A549 (cell line): ENCODE results near the gene NUDCD3. TPM values are rescaled to one million over a fixed set of nuclear protein-coding genes. Genes with fewer than 3 reads are reported as not detected.

Source experiments
- ATAC-seq, 2 experiments: fragments of 200-7000 bp in 1 of 2; fragments of >200 bp in 1 of 2; cut with Nextera tagmentation in 1 of 2; cut with Tn5 transposase in 1 of 2; 3 replicates each; pipeline versions ENCODE4 v1.8.0 to v1.9.1; 2018 to 2020; ENCODE audit warnings: mild to moderate bottlenecking in 1 of 2, moderate library complexity in 1 of 2
- CTCF ChIA-PET: fragments of 300-600 bp; sonication (Branson Sonifier 250); formaldehyde crosslinking; extraction: SDS; loops from one replicate; lab custom pipeline; 2021; ENCODE audit warnings: antibody characterized with exemption, inconsistent platforms; lab: Yijun Ruan, JAX
- POLR2A ChIA-PET: fragments of 350-600 bp; formaldehyde crosslinking; extraction: SDS; loops from one replicate; lab custom pipeline; 2021; ENCODE audit warnings: antibody characterized with exemption, inconsistent platforms; lab: Yijun Ruan, JAX
- DNase-seq, 2 experiments: peaks; one replicate each; pipeline versions ENCODE4 v3.0.0 to v3.0.0-alpha.2; 2011 to 2016; ENCODE audit warnings: low read depth in 1 of 2, low spot score in 1 of 2
- FAIRE-seq: peaks from 2 replicates; lab custom pipeline; 2011; peaks lifted over from hg19 to GRCh38; lab: Jason Lieb, UNC
- H3K27ac ChIP-seq, 2 experiments: fragments of >200 bp; sonication (Bioruptor Twin); formaldehyde crosslinking; 3 replicates each; pipeline ENCODE4 v1.5.1; 2016 to 2017
- H3K4me1 ChIP-seq: fragments of >200 bp; sonication (Bioruptor Twin); formaldehyde crosslinking; 3 replicates; pipeline ENCODE4 v1.6.1; 2016
- H3K4me2 ChIP-seq: fragments of >200 bp; sonication (Bioruptor Twin); formaldehyde crosslinking; 3 replicates; pipeline ENCODE4 v1.6.1; 2016
- H3K4me3 ChIP-seq: fragments of >200 bp; sonication (Bioruptor Twin); formaldehyde crosslinking; 3 replicates; pipeline ENCODE4 v1.5.1; 2016
- H3K9me3 ChIP-seq: fragments of >200 bp; sonication (Bioruptor Twin); formaldehyde crosslinking; 3 replicates; pipeline ENCODE4 v1.6.1; 2016
- CBX2 ChIP-seq: fragments of 200-600 bp; sonication (generic); IDR thresholded peaks from 2 replicates; pipeline ENCODE4 v1.6.1; 2016; ENCODE audit warnings: low read depth, mild to moderate bottlenecking, borderline replicate concordance
- CBX8 ChIP-seq: fragments of 200-600 bp; sonication (generic); IDR thresholded peaks from 2 replicates; pipeline ENCODE4 v1.6.1; 2016
- EHF ChIP-seq: fragments of 250-450 bp; sonication (Bioruptor Pico); IDR thresholded peaks from 2 replicates; pipeline ENCODE4 v1.5.0; 2020; ENCODE audit warnings: mild to moderate bottlenecking
- FOXS1 ChIP-seq: fragments of 250-450 bp; sonication (Bioruptor Pico); IDR thresholded peaks from 2 replicates; pipeline ENCODE4 v1.5.0; 2020; ENCODE audit warnings: mild to moderate bottlenecking, moderate library complexity
- GATA3 ChIP-seq: IDR thresholded peaks from 2 replicates; pipeline ENCODE4 v1.6.1; 2012; ENCODE audit warnings: borderline replicate concordance
- HDAC2 ChIP-seq: fragments of 200-600 bp; sonication (generic); IDR thresholded peaks from 2 replicates; pipeline ENCODE4 v1.6.1; 2016
- HEYL ChIP-seq: fragments of 250-450 bp; sonication (Bioruptor Pico); IDR thresholded peaks from 2 replicates; pipeline ENCODE4 v1.8.0; 2021; ENCODE audit warnings: mild to moderate bottlenecking, moderate library complexity
- MAFK ChIP-seq: fragments of 450-650 bp; IDR thresholded peaks from 2 replicates; pipeline ENCODE4 v1.6.1; 2014; ENCODE audit not compliant: partially characterized antibody
- MYC ChIP-seq: IDR thresholded peaks from 2 replicates; pipeline ENCODE4 v1.6.1; 2012; ENCODE audit warnings: mild to moderate bottlenecking, inconsistent platforms, low read length, improper control_type of control experiment, borderline replicate concordance
- NFE2L2 ChIP-seq: fragments of 150-350 bp; conservative IDR thresholded peaks from 2 replicates; pipeline ENCODE4 v1.6.1; 2014; ENCODE audit warnings: low read length
- NR3C1 ChIP-seq: fragments of >200 bp; sonication (Bioruptor Twin); formaldehyde crosslinking; IDR thresholded peaks from 3 replicates; pipeline ENCODE4 v1.6.1; 2017
- POLR2A ChIP-seq: IDR thresholded peaks from 2 replicates; pipeline ENCODE4 v1.6.1; 2012; ENCODE audit warnings: mild to moderate bottlenecking, low read length
- POLR2AphosphoS2 ChIP-seq: conservative IDR thresholded peaks from 2 replicates; pipeline ENCODE4 v1.6.1; 2012; ENCODE audit warnings: low read length, improper control_type of control experiment, inconsistent platforms
- RAD21 ChIP-seq, 2 experiments: fragments of >200 bp in 1 of 2; sonication (Bioruptor Twin) in 1 of 2; formaldehyde crosslinking in 1 of 2; IDR thresholded peaks in 1 of 2; conservative IDR thresholded peaks in 1 of 2; 2 replicates in 1 of 2; 3 replicates in 1 of 2; pipeline ENCODE4 v1.6.1; 2012 to 2018; ENCODE audit warnings: inconsistent platforms in 1 of 2
- RARB ChIP-seq: fragments of 250-450 bp; sonication (Bioruptor Pico); IDR thresholded peaks from 2 replicates; pipeline ENCODE4 v1.8.0; 2021; ENCODE audit warnings: mild to moderate bottlenecking, moderate library complexity
- RCOR1 ChIP-seq: fragments of 150-350 bp; IDR thresholded peaks from 2 replicates; pipeline ENCODE4 v1.6.1; 2014; ENCODE audit warnings: antibody characterized with exemption, low read length, low read depth
- RFX5 ChIP-seq: fragments of 450-650 bp; IDR thresholded peaks from 2 replicates; pipeline ENCODE4 v1.7.1; 2014; ENCODE audit warnings: antibody characterized with exemption, mild to moderate bottlenecking, moderate library complexity
- RNF2 ChIP-seq: fragments of 200-600 bp; sonication (generic); IDR thresholded peaks from 2 replicates; pipeline ENCODE4 v1.6.1; 2016; ENCODE audit warnings: low read depth, mild to moderate bottlenecking, antibody characterized with exemption, moderate library complexity, borderline replicate concordance
- SMC3 ChIP-seq: fragments of >200 bp; sonication (Bioruptor Twin); formaldehyde crosslinking; IDR thresholded peaks from 3 replicates; pipeline ENCODE4 v1.6.1; 2018; ENCODE audit warnings: inconsistent platforms
- SREBF2 ChIP-seq: fragments of 450-650 bp; IDR thresholded peaks from 2 replicates; pipeline ENCODE4 v1.6.1; 2014; ENCODE audit warnings: mild to moderate bottlenecking, moderate library complexity
- TFCP2L1 ChIP-seq: fragments of 250-450 bp; sonication (Bioruptor Pico); IDR thresholded peaks from 2 replicates; pipeline ENCODE4 v1.5.0; 2021; ENCODE audit warnings: mild to moderate bottlenecking
- TP53 ChIP-seq: fragments of 250-450 bp; sonication (Bioruptor Pico); IDR thresholded peaks from 2 replicates; pipeline ENCODE4 v1.5.0; 2021; ENCODE audit warnings: mild to moderate bottlenecking, moderate library complexity
- ZFP36 ChIP-seq: fragments of 450-650 bp; IDR thresholded peaks from 2 replicates; pipeline ENCODE4 v1.6.1; 2014; ENCODE audit warnings: borderline replicate concordance; ENCODE audit not compliant: partially characterized antibody
- ZNF302 ChIP-seq: fragments of 250-450 bp; sonication (Bioruptor Pico); IDR thresholded peaks from 2 replicates; pipeline ENCODE4 v1.9.0; 2021; ENCODE audit warnings: inconsistent platforms, mild to moderate bottlenecking, moderate library complexity
- WGBS: methylation state at CpG from one replicate; pipeline ENCODE4 v1.1.6; 2017; ENCODE audit errors: missing lambda C conversion rate; 5-methylcytosine and 5-hydroxymethylcytosine counted together
- polyA plus RNA-seq, 4 experiments: library from polyadenylated mRNA; depleted of rRNA in 3 of 4; stranded (reverse); fragments of >200 nt; fragmentation: RNase III in 1 of 4; extraction: RNeasy Plus Mini Kit Qiagen cat#74134 plus additional on column Dnase treatment in 1 of 4; gene quantifications; 2 replicates in 3 of 4; 3 replicates in 1 of 4; pipeline ENCODE4 v1.2.3, GENCODE V29; 2011 to 2017
- TF ChIP-seq, protein P1 (sequence below): fragments of 450-650 bp; IDR thresholded peaks from 2 replicates; pipeline ENCODE4 v1.6.1; 2014; ENCODE audit warnings: antibody characterized with exemption
- TF ChIP-seq, protein P2 (sequence below): fragments of >200 bp; sonication (Bioruptor Twin); formaldehyde crosslinking; IDR thresholded peaks from 3 replicates; pipeline ENCODE4 v1.6.1; 2016
- TF ChIP-seq, protein P3 (sequence below): fragments of 150-350 bp; IDR thresholded peaks from 2 replicates; pipeline ENCODE4 v1.6.1; 2014; ENCODE audit warnings: low read depth, mild to moderate bottlenecking, low read length
- TF ChIP-seq, protein P4 (sequence below): fragments of 200-600 bp; sonication (generic); IDR thresholded peaks from 2 replicates; pipeline ENCODE4 v1.6.1; 2016; ENCODE audit warnings: antibody characterized with exemption, mild to moderate bottlenecking, moderate library complexity

NUDCD3 gene
- polyA plus RNA-seq, 2 of the 4 experiments (the other 2 are of a cell fraction) = 44.3 to 66.3 TPM

DNA sequence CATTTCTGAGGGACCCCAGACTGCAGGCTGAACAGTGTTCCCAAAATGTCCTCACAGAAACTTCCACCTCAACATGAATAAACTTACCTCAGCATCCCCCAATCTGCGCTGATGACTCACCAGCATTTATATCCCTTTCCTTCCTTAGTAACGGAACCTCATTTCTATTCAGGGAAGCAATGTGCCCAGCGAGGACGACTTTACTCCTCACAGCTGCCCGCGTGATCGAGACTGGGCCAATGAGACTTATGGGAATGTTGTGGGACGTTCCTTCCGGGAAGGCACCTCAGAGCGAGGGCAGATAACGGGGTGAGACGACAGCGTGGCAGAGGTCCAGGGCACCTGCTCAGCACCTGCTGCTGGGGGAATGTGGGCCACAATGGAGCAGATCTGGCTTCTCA is 91.9 kb downstream of the NUDCD3 start (continued):
- TF ChIP-seq HEYL (CRISPR knock-in tag) = no peak

DNA sequence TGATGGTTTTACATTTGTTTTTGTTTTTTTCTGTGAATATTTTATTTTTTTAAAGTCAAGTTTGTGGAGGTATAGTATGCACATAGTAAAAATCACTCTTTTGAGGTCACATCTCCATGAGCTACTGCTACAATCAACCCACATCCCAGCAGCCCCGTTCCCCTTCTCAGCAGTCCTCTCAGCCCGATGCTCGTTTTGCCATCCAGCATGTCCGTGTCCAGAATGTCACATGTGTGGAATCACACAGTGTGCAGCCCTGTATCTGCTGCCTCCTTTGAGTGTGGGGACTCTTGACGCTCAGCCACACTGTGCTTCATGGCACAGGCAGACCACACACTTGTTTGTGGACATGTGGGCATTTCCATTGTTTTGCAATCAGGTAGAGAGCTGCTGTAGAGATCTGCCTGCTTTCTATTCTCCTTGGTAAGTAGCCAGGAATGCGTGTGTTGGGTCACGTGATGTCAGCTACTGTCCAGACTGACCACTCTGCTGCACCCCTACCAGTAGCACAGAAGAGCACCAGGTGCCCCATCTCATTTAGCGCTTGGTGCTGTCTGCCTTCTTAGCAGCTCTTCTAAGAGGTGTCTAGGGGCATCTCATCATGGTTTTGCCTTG is 93.4 kb downstream of the NUDCD3 start:
- H3K27ac ChIP-seq = no peak overlapping the region
- ChIA-PET CTCF (interaction anchor here (1.3 kb wide), 1 partner anchor 157 kb away, joined by 3 read pairs; no protein-coding TSS in a partner anchor), POLR2A (no interaction called here)
- DNase-seq (no peak), FAIRE-seq (no peak), ATAC-seq (no peak)
- 92% methylated on average over 8 of the region's 8 CpGs for WGBS
- no peaks in the 10 kb centered on the region for H3K9me3 ChIP-seq
- no peak overlapping the region for H3K4me2 ChIP-seq
- H3K4me3 ChIP-seq = no peak overlapping the region
- H3K4me1 ChIP-seq = no peaks in the 10 kb centered on the region
- TF ChIP-seq MYC (no peak), SMC3 (no peak)
- TF ChIP-seq, protein P1, sequence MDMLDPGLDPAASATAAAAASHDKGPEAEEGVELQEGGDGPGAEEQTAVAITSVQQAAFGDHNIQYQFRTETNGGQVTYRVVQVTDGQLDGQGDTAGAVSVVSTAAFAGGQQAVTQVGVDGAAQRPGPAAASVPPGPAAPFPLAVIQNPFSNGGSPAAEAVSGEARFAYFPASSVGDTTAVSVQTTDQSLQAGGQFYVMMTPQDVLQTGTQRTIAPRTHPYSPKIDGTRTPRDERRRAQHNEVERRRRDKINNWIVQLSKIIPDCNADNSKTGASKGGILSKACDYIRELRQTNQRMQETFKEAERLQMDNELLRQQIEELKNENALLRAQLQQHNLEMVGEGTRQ = no peak
- TF ChIP-seq, protein P2, sequence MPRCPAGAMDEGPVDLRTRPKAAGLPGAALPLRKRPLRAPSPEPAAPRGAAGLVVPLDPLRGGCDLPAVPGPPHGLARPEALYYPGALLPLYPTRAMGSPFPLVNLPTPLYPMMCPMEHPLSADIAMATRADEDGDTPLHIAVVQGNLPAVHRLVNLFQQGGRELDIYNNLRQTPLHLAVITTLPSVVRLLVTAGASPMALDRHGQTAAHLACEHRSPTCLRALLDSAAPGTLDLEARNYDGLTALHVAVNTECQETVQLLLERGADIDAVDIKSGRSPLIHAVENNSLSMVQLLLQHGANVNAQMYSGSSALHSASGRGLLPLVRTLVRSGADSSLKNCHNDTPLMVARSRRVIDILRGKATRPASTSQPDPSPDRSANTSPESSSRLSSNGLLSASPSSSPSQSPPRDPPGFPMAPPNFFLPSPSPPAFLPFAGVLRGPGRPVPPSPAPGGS = no peak

DNA sequence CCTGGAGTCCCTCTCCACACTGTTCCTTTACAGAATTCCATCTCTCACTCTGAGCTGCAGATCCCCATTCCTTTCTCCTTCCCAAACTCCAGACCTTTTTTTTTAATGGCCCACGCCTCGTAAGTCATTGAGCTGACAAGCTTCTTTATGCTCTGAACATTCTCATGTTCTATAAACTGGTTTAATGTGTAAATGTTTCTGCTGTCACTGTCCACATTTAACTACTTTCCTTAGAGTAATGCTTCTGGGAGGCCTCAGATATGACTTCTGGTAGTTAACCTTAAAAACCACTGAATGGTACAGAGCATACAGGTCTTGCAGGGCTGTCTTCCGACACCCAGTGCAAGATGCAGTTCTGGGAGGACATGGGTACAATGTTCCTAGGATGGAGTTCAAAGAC is 94.0 kb downstream of the NUDCD3 start:
- Histone ChIP-seq H3K9me3 (no peaks in the 10 kb centered on the region), H3K4me2 (no peak overlapping the region), H3K27ac (no peak overlapping the region), H3K4me3 (no peak overlapping the region), H3K4me1 (no peaks in the 10 kb centered on the region)
- CTCF ChIA-PET = interaction anchor here (1.3 kb wide), 1 partner anchor 156 kb away, joined by 3 read pairs; no protein-coding TSS in a partner anchor
- no peak for TF ChIP-seq RARB (CRISPR knock-in tag)
- TF ChIP-seq GATA3 = no peak
- TF ChIP-seq CBX2 = no peak
- TF ChIP-seq RFX5 = no peak
- TF ChIP-seq RCOR1 = no peak
- TF ChIP-seq ZNF302 = no peak
- TF ChIP-seq POLR2AphosphoS2 = no peak
- TF ChIP-seq EHF (CRISPR knock-in tag) = no peak
- TF ChIP-seq SREBF2 = no peak
- no peak for TF ChIP-seq POLR2A
- no peak for TF ChIP-seq CBX8
- no peak for TF ChIP-seq HEYL (CRISPR knock-in tag)
- POLR2A ChIA-PET = no interaction called here
- 95% methylated on average over 3 of the region's 3 CpGs for WGBS
- FAIRE-seq (no peak), DNase-seq (no peak), ATAC-seq (no peak)

DNA sequence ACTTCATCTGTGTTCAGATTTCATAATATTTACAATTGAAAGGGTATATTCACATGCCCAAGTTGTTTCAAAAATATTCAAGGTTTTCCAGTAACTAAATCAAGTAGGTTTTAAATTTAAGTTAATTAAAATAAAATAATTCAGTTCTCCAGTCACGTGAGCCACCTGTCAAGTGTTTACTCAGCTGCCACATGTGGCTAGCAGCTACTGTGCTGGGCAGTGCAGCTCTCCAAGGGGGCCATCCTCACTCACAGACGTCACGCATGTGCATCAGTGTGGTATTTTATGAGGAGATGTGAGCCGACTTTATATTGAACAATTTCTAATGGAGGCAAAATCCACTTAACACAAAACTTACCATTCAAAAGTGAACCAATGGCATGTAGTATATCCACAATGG is 95.4 kb downstream of the NUDCD3 start:
- ATAC-seq (no peak), FAIRE-seq (no peak), DNase-seq (no peak)
- no peaks in the 10 kb centered on the region for H3K9me3 ChIP-seq
- 93% methylated on average over 4 of the region's 4 CpGs for WGBS
- no peaks in the 10 kb centered on the region for H3K4me1 ChIP-seq
- H3K4me2 ChIP-seq = no peak overlapping the region
- CTCF ChIA-PET = no interaction called here
- H3K4me3 ChIP-seq = no peak overlapping the region
- no peak overlapping the region for H3K27ac ChIP-seq
- POLR2A ChIA-PET = no interaction called here
- TF ChIP-seq CBX2 (no peak), RAD21 (conservative IDR thresholded peaks at IDR 0.05 in 1 of 2, IDR thresholded peaks at IDR 0.05 in 1 of 2) (no peak), ZFP36 (no peak), NR3C1 (no peak), HDAC2 (no peak), RNF2 (no peak), MYC (no peak), NFE2L2 (no peak), TP53 (no peak), POLR2AphosphoS2 (no peak), MAFK (no peak), FOXS1 (CRISPR knock-in tag) (no peak), TFCP2L1 (CRISPR knock-in tag) (no peak)
- TF ChIP-seq, protein P3, sequence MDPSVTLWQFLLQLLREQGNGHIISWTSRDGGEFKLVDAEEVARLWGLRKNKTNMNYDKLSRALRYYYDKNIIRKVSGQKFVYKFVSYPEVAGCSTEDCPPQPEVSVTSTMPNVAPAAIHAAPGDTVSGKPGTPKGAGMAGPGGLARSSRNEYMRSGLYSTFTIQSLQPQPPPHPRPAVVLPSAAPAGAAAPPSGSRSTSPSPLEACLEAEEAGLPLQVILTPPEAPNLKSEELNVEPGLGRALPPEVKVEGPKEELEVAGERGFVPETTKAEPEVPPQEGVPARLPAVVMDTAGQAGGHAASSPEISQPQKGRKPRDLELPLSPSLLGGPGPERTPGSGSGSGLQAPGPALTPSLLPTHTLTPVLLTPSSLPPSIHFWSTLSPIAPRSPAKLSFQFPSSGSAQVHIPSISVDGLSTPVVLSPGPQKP = no peak
- TF ChIP-seq, protein P4, sequence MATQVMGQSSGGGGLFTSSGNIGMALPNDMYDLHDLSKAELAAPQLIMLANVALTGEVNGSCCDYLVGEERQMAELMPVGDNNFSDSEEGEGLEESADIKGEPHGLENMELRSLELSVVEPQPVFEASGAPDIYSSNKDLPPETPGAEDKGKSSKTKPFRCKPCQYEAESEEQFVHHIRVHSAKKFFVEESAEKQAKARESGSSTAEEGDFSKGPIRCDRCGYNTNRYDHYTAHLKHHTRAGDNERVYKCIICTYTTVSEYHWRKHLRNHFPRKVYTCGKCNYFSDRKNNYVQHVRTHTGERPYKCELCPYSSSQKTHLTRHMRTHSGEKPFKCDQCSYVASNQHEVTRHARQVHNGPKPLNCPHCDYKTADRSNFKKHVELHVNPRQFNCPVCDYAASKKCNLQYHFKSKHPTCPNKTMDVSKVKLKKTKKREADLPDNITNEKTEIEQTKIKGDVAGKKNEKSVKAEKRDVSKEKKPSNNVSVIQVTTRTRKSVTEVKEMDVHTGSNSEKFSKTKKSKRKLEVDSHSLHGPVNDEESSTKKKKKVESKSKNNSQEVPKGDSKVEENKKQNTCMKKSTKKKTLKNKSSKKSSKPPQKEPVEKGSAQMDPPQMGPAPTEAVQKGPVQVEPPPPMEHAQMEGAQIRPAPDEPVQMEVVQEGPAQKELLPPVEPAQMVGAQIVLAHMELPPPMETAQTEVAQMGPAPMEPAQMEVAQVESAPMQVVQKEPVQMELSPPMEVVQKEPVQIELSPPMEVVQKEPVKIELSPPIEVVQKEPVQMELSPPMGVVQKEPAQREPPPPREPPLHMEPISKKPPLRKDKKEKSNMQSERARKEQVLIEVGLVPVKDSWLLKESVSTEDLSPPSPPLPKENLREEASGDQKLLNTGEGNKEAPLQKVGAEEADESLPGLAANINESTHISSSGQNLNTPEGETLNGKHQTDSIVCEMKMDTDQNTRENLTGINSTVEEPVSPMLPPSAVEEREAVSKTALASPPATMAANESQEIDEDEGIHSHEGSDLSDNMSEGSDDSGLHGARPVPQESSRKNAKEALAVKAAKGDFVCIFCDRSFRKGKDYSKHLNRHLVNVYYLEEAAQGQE = no peak
